ENCODE data around the gene AFG1L.
"Not testable (repeated sequence)": the region's sequence is repeated elsewhere in the genome, so short reads cannot be mapped to it uniquely, and the experiment has no call there.

Gene AFG1L

GRCh38 chr6:108383981-108384380 is 89.1 kb downstream of the AFG1L start:
- Histone ChIP-seq H3K4me3 (ENCODE audit: low read depth, low read length) (no peak overlapping the region), H3K27me3 (ENCODE audit: control insufficient read depth, insufficient read depth, low read length) (no peaks in the 10 kb centered on the region), H3K9ac (ENCODE audit: low read depth, low read length) (no peak overlapping the region)

GRCh38 chr6:108389190-108389589 is 94.3 kb downstream of the AFG1L start:
- not testable (repeated sequence) for H3K27me3 ChIP-seq (ENCODE audit: control insufficient read depth, insufficient read depth, low read length); H3K36me3 ChIP-seq (ENCODE audit: control insufficient read depth, insufficient read depth, low read length); H3K9me3 ChIP-seq (ENCODE audit: control insufficient read depth, insufficient read depth, low read length); H3K4me3 ChIP-seq (ENCODE audit: low read depth, low read length); H3K9ac ChIP-seq (ENCODE audit: low read depth, low read length); H3K4me1 ChIP-seq (ENCODE audit: control insufficient read depth, insufficient read depth, low read length)

More at GRCh38 chr6:108383981-108384380, 89.1 kb downstream of the AFG1L start:
- H3K36me3 ChIP-seq (ENCODE audit: control insufficient read depth, insufficient read depth, low read length) = no peaks in the 10 kb centered on the region
- H3K4me1 ChIP-seq (ENCODE audit: control insufficient read depth, insufficient read depth, low read length) = no peaks in the 10 kb centered on the region
- no peaks in the 10 kb centered on the region for H3K9me3 ChIP-seq (ENCODE audit: control insufficient read depth, insufficient read depth, low read length)

- no peak overlapping the region for H3K9ac ChIP-seq (ENCODE audit: low read depth, low read length)
- H3K9me3 ChIP-seq (ENCODE audit: control insufficient read depth, insufficient read depth, low read length) = no peaks in the 10 kb centered on the region
- H3K4me1 ChIP-seq (ENCODE audit: control insufficient read depth, insufficient read depth, low read length) = no peaks in the 10 kb centered on the region
- no peak overlapping the region for H3K4me3 ChIP-seq (ENCODE audit: low read depth, low read length)
- no peaks in the 10 kb centered on the region for H3K36me3 ChIP-seq (ENCODE audit: control insufficient read depth, insufficient read depth, low read length)
- H3K27me3 ChIP-seq (ENCODE audit: control insufficient read depth, insufficient read depth, low read length) = no peaks in the 10 kb centered on the region
Measured at GRCh38 chr6:108395297-108395696, 100.4 kb downstream of the AFG1L start.

GRCh38 chr6:108403236-108403635 is 108.4 kb downstream of the AFG1L start:
- no peaks in the 10 kb centered on the region for H3K4me1 ChIP-seq (ENCODE audit: control insufficient read depth, insufficient read depth, low read length)
- no peaks in the 10 kb centered on the region for H3K27me3 ChIP-seq (ENCODE audit: control insufficient read depth, insufficient read depth, low read length)
- H3K9ac ChIP-seq (ENCODE audit: low read depth, low read length) = no peak overlapping the region
- no peaks in the 10 kb centered on the region for H3K36me3 ChIP-seq (ENCODE audit: control insufficient read depth, insufficient read depth, low read length)
- H3K4me3 ChIP-seq (ENCODE audit: low read depth, low read length) = no peak overlapping the region
- no peaks in the 10 kb centered on the region for H3K9me3 ChIP-seq (ENCODE audit: control insufficient read depth, insufficient read depth, low read length)

GRCh38 chr6:108406943-108407342 is 112.1 kb downstream of the AFG1L start:
- Histone ChIP-seq H3K27me3 (ENCODE audit: control insufficient read depth, insufficient read depth, low read length) (no peaks in the 10 kb centered on the region), H3K9ac (ENCODE audit: low read depth, low read length) (no peak overlapping the region), H3K36me3 (ENCODE audit: control insufficient read depth, insufficient read depth, low read length) (no peaks in the 10 kb centered on the region), H3K4me3 (ENCODE audit: low read depth, low read length) (no peak overlapping the region), H3K9me3 (ENCODE audit: control insufficient read depth, insufficient read depth, low read length) (no peaks in the 10 kb centered on the region), H3K4me1 (ENCODE audit: control insufficient read depth, insufficient read depth, low read length) (no peaks in the 10 kb centered on the region)

- H3K4me1 ChIP-seq (ENCODE audit: control insufficient read depth, insufficient read depth, low read length) = no peaks in the 10 kb centered on the region
- no peaks in the 10 kb centered on the region for H3K27me3 ChIP-seq (ENCODE audit: control insufficient read depth, insufficient read depth, low read length)
- no peak overlapping the region for H3K9ac ChIP-seq (ENCODE audit: low read depth, low read length)
- no peaks in the 10 kb centered on the region for H3K9me3 ChIP-seq (ENCODE audit: control insufficient read depth, insufficient read depth, low read length)
- no peak overlapping the region for H3K4me3 ChIP-seq (ENCODE audit: low read depth, low read length)
- no peaks in the 10 kb centered on the region for H3K36me3 ChIP-seq (ENCODE audit: control insufficient read depth, insufficient read depth, low read length)
Measured at GRCh38 chr6:108407904-108408827, 113.3 kb downstream of the AFG1L start.

- H3K36me3 ChIP-seq (ENCODE audit: control insufficient read depth, insufficient read depth, low read length) = no peaks in the 10 kb centered on the region
- no peak overlapping the region for H3K4me3 ChIP-seq (ENCODE audit: low read depth, low read length)
- H3K9ac ChIP-seq (ENCODE audit: low read depth, low read length) = no peak overlapping the region
- H3K9me3 ChIP-seq (ENCODE audit: control insufficient read depth, insufficient read depth, low read length) = no peaks in the 10 kb centered on the region
- no peaks in the 10 kb centered on the region for H3K4me1 ChIP-seq (ENCODE audit: control insufficient read depth, insufficient read depth, low read length)
- no peaks in the 10 kb centered on the region for H3K27me3 ChIP-seq (ENCODE audit: control insufficient read depth, insufficient read depth, low read length)
Measured at GRCh38 chr6:108408861-108409260, 114.0 kb downstream of the AFG1L start.

- H3K27me3 ChIP-seq (ENCODE audit: control insufficient read depth, insufficient read depth, low read length); H3K9me3 ChIP-seq (ENCODE audit: control insufficient read depth, insufficient read depth, low read length); H3K4me3 ChIP-seq (ENCODE audit: low read depth, low read length); H3K4me1 ChIP-seq (ENCODE audit: control insufficient read depth, insufficient read depth, low read length); H3K9ac ChIP-seq (ENCODE audit: low read depth, low read length); H3K36me3 ChIP-seq (ENCODE audit: control insufficient read depth, insufficient read depth, low read length): not testable (repeated sequence)
Measured at GRCh38 chr6:108416047-108416833, 121.4 kb downstream of the AFG1L start.

- Histone ChIP-seq H3K27me3 (ENCODE audit: control insufficient read depth, insufficient read depth, low read length) (no peaks in the 10 kb centered on the region), H3K4me3 (ENCODE audit: low read depth, low read length) (no peak overlapping the region), H3K9me3 (ENCODE audit: control insufficient read depth, insufficient read depth, low read length) (no peaks in the 10 kb centered on the region), H3K4me1 (ENCODE audit: control insufficient read depth, insufficient read depth, low read length) (no peaks in the 10 kb centered on the region), H3K9ac (ENCODE audit: low read depth, low read length) (no peak overlapping the region), H3K36me3 (ENCODE audit: control insufficient read depth, insufficient read depth, low read length) (no peaks in the 10 kb centered on the region)
Measured at GRCh38 chr6:108417027-108417426, 122.2 kb downstream of the AFG1L start.

GRCh38 chr6:108419474-108419873 is 124.6 kb downstream of the AFG1L start:
- Histone ChIP-seq H3K36me3 (ENCODE audit: control insufficient read depth, insufficient read depth, low read length) (no peaks in the 10 kb centered on the region), H3K9me3 (ENCODE audit: control insufficient read depth, insufficient read depth, low read length) (no peaks in the 10 kb centered on the region), H3K4me3 (ENCODE audit: low read depth, low read length) (no peak overlapping the region), H3K4me1 (ENCODE audit: control insufficient read depth, insufficient read depth, low read length) (no peaks in the 10 kb centered on the region), H3K9ac (ENCODE audit: low read depth, low read length) (no peak overlapping the region), H3K27me3 (ENCODE audit: control insufficient read depth, insufficient read depth, low read length) (no peaks in the 10 kb centered on the region)

- Histone ChIP-seq H3K4me1 (ENCODE audit: control insufficient read depth, insufficient read depth, low read length) (no peaks in the 10 kb centered on the region), H3K4me3 (ENCODE audit: low read depth, low read length) (no peak overlapping the region), H3K36me3 (ENCODE audit: control insufficient read depth, insufficient read depth, low read length) (no peaks in the 10 kb centered on the region), H3K9me3 (ENCODE audit: control insufficient read depth, insufficient read depth, low read length) (no peaks in the 10 kb centered on the region), H3K27me3 (ENCODE audit: control insufficient read depth, insufficient read depth, low read length) (no peaks in the 10 kb centered on the region), H3K9ac (ENCODE audit: low read depth, low read length) (no peak overlapping the region)
Measured at GRCh38 chr6:108419934-108420609, 125.2 kb downstream of the AFG1L start.

Data from iPS-15b (cell line).